Caco-2 (cell line): ENCODE results near the gene BARHL1. TPM values are rescaled to one million over a fixed set of nuclear protein-coding genes. Genes with fewer than 3 reads are reported as not detected.

ENCODE experiments used
- BruUV-seq: library from RNA; stranded (reverse); fragments of 400-500 nt; replicated peaks from 2 replicates; lab custom pipeline; 2021; lab: Mats Ljungman, UMichigan
- CTCF ChIA-PET: fragments of 300-600 bp; sonication (Branson Sonifier 250); formaldehyde crosslinking; loops from one replicate; lab custom pipeline; 2022; ENCODE audit warnings: antibody characterized with exemption; lab: Charles Lee
- POLR2A ChIA-PET: fragments of 300-600 bp; sonication (Branson Sonifier 250); formaldehyde crosslinking; loops from one replicate; lab custom pipeline; 2022; ENCODE audit warnings: antibody characterized with exemption; lab: Charles Lee
- DNase-seq, 2 experiments: peaks; one replicate each; pipeline versions ENCODE4 v3.0.0 to v3.0.0-alpha.2; 2020 to 2022
- H3K27me3 ChIP-seq: replicated peaks from 2 replicates; pipeline ENCODE4 v1.6.0; 2011; ENCODE audit warnings: low read length; ENCODE audit not compliant: control insufficient read depth, insufficient read depth
- H3K36me3 ChIP-seq: 2 replicates; pipeline ENCODE4 v1.5.1; 2011; ENCODE audit warnings: low read length; ENCODE audit not compliant: control insufficient read depth, insufficient read depth
- H3K4me1 ChIP-seq: fragments of 250-450 bp; sonication (Bioruptor Pico); 2 replicates; pipeline ENCODE4 v1.5.1; 2020; ENCODE audit warnings: mild to moderate bottlenecking
- H3K4me3 ChIP-seq: 2 replicates; pipeline ENCODE4 v1.5.1; 2011; ENCODE audit warnings: low read depth, mild to moderate bottlenecking, control low read depth, low read length
- H3K9me3 ChIP-seq: fragments of 250-450 bp; sonication (Bioruptor Pico); 2 replicates; pipeline ENCODE4 v1.5.1; 2020; ENCODE audit warnings: mild to moderate bottlenecking, moderate library complexity
- H3K27ac Mint-ChIP-seq: one replicate; pipeline ENCODE4 v1.8.0; 2022; ENCODE audit warnings: mixed read lengths; ENCODE audit not compliant: unreplicated experiment
- H3K27me3 Mint-ChIP-seq: one replicate; pipeline ENCODE4 v1.8.0; 2022; ENCODE audit warnings: mixed read lengths; ENCODE audit not compliant: insufficient read depth, unreplicated experiment
- H3K36me3 Mint-ChIP-seq: one replicate; pipeline ENCODE4 v1.8.0; 2022; ENCODE audit warnings: mild to moderate bottlenecking, mixed read lengths; ENCODE audit not compliant: insufficient read depth, unreplicated experiment
- H3K4me1 Mint-ChIP-seq: one replicate; pipeline ENCODE4 v1.8.0; 2022; ENCODE audit warnings: low read depth, mixed read lengths; ENCODE audit not compliant: unreplicated experiment
- H3K4me3 Mint-ChIP-seq: one replicate; pipeline ENCODE4 v1.8.0; 2022; ENCODE audit warnings: mild to moderate bottlenecking, moderate library complexity, mixed read lengths; ENCODE audit not compliant: unreplicated experiment
- H3K9me3 Mint-ChIP-seq: one replicate; pipeline ENCODE4 v1.8.0; 2022; ENCODE audit warnings: mixed read lengths; ENCODE audit not compliant: unreplicated experiment
- intact Hi-C: fragments of 100-400 bp; cut with micrococcal nuclease; formaldehyde crosslinking; loops from one replicate; pipeline ENCODE4 v1.10.0; 2022; ENCODE audit not compliant: unreplicated experiment
- total RNA-seq: library from RNA; stranded (reverse); gene quantifications from 2 replicates; pipeline ENCODE4 v1.2.3, GENCODE V29; 2022
- TF ChIP-seq, protein P1 (sequence below), 2 experiments: fragments of 200-600 bp in 1 of 2; IDR thresholded peaks; 1 replicate in 1 of 2; 2 replicates in 1 of 2; pipeline versions ENCODE4 v1.5.1 to v1.8.0; 2011 to 2022; ENCODE audit warnings: antibody characterized with exemption in 1 of 2, control low read depth in 1 of 2, inconsistent platforms in 1 of 2, low read depth in 1 of 2, low read length in 1 of 2, mild to moderate bottlenecking in 1 of 2, moderate library complexity in 1 of 2; ENCODE audit not compliant: insufficient read depth in 1 of 2, severe bottlenecking in 1 of 2, unreplicated experiment in 1 of 2

Gene BARHL1
- total RNA-seq, 1 experiment from 2014 or later: not detected

DNA sequence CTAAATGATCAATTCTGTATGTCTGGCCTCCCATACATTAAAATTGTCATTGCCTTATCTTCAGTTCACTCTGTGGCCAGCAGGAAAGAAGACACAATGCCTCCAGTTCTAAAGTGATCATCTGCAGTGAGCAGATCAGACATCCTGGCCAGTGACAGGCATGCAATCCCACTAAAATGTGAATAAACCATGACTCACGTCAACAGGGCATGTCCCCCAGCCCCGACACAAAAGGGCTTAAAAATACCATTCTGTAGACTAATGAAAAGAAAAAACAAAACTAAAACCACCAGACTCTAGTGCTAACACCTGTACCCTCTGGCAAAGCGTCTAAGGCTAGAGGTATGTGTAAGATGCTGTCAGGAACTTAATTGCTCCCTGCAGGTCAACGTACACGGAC lies 48.9 kb downstream of the BARHL1 start:
- peaks cover 69% of the 10 kb centered on the region for H3K36me3 Mint-ChIP-seq
- no peak overlapping the region for H3K4me3 ChIP-seq
- POLR2A ChIA-PET: no interaction called here
- TF ChIP-seq, protein P1, sequence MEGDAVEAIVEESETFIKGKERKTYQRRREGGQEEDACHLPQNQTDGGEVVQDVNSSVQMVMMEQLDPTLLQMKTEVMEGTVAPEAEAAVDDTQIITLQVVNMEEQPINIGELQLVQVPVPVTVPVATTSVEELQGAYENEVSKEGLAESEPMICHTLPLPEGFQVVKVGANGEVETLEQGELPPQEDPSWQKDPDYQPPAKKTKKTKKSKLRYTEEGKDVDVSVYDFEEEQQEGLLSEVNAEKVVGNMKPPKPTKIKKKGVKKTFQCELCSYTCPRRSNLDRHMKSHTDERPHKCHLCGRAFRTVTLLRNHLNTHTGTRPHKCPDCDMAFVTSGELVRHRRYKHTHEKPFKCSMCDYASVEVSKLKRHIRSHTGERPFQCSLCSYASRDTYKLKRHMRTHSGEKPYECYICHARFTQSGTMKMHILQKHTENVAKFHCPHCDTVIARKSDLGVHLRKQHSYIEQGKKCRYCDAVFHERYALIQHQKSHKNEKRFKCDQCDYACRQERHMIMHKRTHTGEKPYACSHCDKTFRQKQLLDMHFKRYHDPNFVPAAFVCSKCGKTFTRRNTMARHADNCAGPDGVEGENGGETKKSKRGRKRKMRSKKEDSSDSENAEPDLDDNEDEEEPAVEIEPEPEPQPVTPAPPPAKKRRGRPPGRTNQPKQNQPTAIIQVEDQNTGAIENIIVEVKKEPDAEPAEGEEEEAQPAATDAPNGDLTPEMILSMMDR (IDR thresholded peaks at IDR 0.05; ENCODE audit: insufficient read depth in 1 of 2, low read depth in 1 of 2, low read length in 1 of 2, severe bottlenecking in 1 of 2, unreplicated experiment in 1 of 2): no peak
- no peaks in the 10 kb centered on the region for H3K4me1 ChIP-seq
- no peaks in the 10 kb centered on the region for H3K4me1 Mint-ChIP-seq
- no peak for DNase-seq
- H3K9me3 Mint-ChIP-seq: no peaks in the 10 kb centered on the region
- BruUV-seq: no TSS peak
- CTCF ChIA-PET: no interaction called here
- no peak overlapping the region for H3K27ac Mint-ChIP-seq
- H3K36me3 ChIP-seq: peaks cover 1% of the 10 kb centered on the region; the same call in 1 of the 2 replicates
- H3K27me3 ChIP-seq: no peaks in the 10 kb centered on the region
- no peaks in the 10 kb centered on the region for H3K27me3 Mint-ChIP-seq
- H3K4me3 Mint-ChIP-seq: no peak overlapping the region
- H3K9me3 ChIP-seq: no peaks in the 10 kb centered on the region
- intact Hi-C loops: no loop called here

DNA sequence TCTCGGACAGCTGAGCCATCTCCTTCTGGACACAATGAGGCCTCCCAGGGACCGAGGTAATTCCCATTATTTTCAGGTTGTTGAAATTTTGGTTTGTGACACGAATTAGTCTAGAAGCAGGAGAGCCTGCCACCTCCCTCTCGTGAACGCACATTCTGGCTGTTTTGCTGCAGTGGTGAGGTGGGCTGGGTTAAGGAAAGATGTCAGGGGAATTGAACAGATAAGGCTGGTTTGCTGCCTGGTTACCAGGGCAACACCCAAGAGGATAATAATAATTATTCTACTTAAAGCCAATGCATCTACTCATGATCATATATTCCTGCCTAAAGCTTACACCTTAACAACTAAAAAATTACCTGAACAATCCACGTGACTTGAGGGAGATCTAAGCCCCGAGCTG lies 49.3 kb downstream of the BARHL1 start:
- no peaks in the 10 kb centered on the region for H3K9me3 ChIP-seq
- no peaks in the 10 kb centered on the region for H3K27me3 ChIP-seq
- Mint-ChIP-seq H3K27me3 (no peaks in the 10 kb centered on the region), H3K4me3 (no peak overlapping the region), H3K4me1 (no peaks in the 10 kb centered on the region), H3K9me3 (no peaks in the 10 kb centered on the region), H3K27ac (no peak overlapping the region), H3K36me3 (peaks cover 65% of the 10 kb centered on the region)
- H3K36me3 ChIP-seq: peaks cover 1% of the 10 kb centered on the region; the same call in 1 of the 2 replicates
- intact Hi-C loops: no loop called here
- H3K4me1 ChIP-seq: no peaks in the 10 kb centered on the region
- TF ChIP-seq, protein P1 (IDR thresholded peaks at IDR 0.05; ENCODE audit: insufficient read depth in 1 of 2, low read depth in 1 of 2, low read length in 1 of 2, severe bottlenecking in 1 of 2, unreplicated experiment in 1 of 2): no peak
- no peak overlapping the region for H3K4me3 ChIP-seq
- no peak for DNase-seq
- ChIA-PET POLR2A (no interaction called here), CTCF (no interaction called here)
- no TSS peak for BruUV-seq

DNA sequence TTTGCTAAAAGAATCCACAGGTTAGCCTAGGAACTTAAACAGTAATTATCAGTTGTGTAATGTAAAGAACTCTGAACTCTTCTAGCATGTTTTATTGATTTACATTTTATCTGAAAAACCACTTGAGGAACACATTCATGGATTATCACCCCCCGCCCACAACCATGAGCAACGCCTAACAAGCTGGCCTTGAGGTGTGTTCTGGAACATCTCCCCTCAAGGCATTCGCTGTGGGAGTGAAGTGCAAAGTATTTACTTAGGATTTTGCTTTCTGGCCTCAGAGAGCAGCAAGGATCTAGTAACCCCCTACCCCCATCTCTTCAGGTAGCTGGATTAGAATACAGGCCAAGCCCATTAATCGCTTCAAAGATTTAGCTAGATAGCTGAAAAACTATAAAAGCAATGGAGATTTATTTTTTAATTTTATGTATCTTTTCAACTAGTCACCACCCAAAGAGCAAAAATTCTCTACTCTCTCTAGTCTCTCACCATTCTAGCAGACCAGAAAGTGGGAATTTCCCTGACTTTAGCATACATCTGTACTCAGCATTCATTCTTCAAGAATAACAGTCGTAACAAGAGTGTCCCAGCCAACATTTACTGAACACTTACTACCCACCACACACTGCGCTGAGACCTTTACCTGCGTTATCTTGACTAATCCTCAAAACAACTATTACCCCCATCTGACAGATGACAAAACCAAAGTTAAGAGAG lies 50.2 kb downstream of the BARHL1 start:
- intact Hi-C loops: no loop called here
- POLR2A ChIA-PET: no interaction called here
- peaks cover under 1% of the 10 kb centered on the region; the same call in 1 of the 2 replicates for H3K36me3 ChIP-seq
- no peaks in the 10 kb centered on the region for H3K4me1 ChIP-seq
- H3K36me3 Mint-ChIP-seq: peaks cover 66% of the 10 kb centered on the region
- H3K27me3 Mint-ChIP-seq: no peaks in the 10 kb centered on the region
- H3K4me3 Mint-ChIP-seq: no peak overlapping the region
- no peaks in the 10 kb centered on the region for H3K4me1 Mint-ChIP-seq
- H3K27me3 ChIP-seq: no peaks in the 10 kb centered on the region
- no peak overlapping the region for H3K27ac Mint-ChIP-seq
- DNase-seq: no peak
- BruUV-seq: no TSS peak
- no peak overlapping the region for H3K4me3 ChIP-seq
- CTCF ChIA-PET: no interaction called here
- H3K9me3 Mint-ChIP-seq: no peaks in the 10 kb centered on the region
- H3K9me3 ChIP-seq: no peaks in the 10 kb centered on the region
- TF ChIP-seq, protein P1 (IDR thresholded peaks at IDR 0.05; ENCODE audit: insufficient read depth in 1 of 2, low read depth in 1 of 2, low read length in 1 of 2, severe bottlenecking in 1 of 2, unreplicated experiment in 1 of 2): no peak
